Skeletal muscle cell (primary cell): Measurements from ENCODE around the gene EVC2.

Experiments
- DNase-seq: peaks from one replicate; pipeline ENCODE4 v3.0.0-alpha.2; 2010; ENCODE audit warnings: low read depth
- H3K4me3 ChIP-seq: 2 replicates; pipeline ENCODE4 v1.5.1; 2011; ENCODE audit warnings: low read depth, mild to moderate bottlenecking, control low read depth, low read length, moderate library complexity

EVC2 gene

GRCh38 chr4:5545271-5545670, 163.1 kb downstream of the EVC2 start:
- DNase-seq = no peak
- H3K4me3 ChIP-seq = no peak overlapping the region

DNA sequence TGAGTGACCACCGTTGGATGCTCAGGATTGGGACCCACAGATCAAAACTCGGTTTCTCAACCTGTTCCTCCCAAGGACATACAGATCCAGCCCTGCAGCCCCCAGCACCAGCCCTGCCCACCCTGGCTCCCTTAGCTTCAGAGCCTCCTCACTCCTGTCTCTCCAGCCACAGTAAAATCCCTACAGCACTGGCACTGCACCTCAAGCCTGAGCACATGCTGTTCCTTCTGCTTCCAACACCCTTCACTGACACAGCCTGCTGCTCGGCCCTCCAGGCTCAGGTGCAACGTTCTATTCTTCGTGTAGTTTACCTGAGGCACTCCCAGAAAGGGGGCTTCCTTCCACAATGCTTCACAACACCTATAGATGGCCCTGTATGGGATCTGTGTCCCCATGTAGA, 163.6 kb downstream of the EVC2 start:
- H3K4me3 ChIP-seq = no peak overlapping the region
- DNase-seq = no peak

- H3K4me3 ChIP-seq = no peak overlapping the region
- DNase-seq = no peak
Observed at GRCh38 chr4:5543681-5544080, 164.7 kb downstream of the EVC2 start.

DNA sequence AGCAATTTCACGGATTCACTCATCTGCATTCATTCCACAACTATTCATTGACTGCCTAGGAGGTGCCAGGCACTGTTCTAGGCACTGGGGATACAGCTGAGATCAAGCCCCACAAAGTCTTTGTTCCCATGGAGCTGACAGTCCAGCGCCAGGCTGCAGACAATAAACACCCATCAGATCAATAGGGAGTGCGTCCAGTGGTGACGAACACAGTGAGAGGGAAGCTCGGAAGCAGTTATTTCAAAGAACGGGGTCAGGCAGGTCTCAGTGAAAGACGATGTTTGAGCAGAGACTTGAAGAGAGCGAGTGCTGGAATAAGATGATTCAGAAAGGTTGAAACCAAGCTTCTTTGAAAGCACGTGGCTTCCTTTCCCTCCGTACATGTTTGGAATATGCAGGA, 167.2 kb downstream of the EVC2 start:
- no peak for DNase-seq
- H3K4me3 ChIP-seq = no peak overlapping the region

DNA sequence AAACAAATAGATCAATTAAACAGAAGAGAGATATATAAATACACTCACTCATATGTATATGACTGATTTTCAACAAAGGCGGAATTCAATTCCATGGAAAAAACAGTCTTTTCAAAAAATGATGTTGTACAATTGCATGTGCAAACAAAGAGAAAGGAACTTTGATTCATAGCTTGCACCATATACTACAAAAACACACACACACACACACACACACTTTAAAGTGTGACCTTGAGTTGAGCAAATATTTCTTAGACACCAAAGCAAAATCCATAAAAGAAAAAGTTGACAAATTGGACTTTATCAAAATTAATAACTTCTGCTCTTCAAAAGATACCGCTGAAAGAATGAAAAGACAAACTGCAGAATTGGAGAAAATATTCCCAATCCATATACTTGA, 168.8 kb downstream of the EVC2 start:
- DNase-seq = no peak

GRCh38 chr4:5532100-5532499, 176.3 kb downstream of the EVC2 start:
- DNase-seq = no peak

More for the DNA sequence above, 168.8 kb downstream of the EVC2 start:
- H3K4me3 ChIP-seq = no peak overlapping the region

GRCh38 chr4:5528031-5528436, 180.3 kb downstream of the EVC2 start:
- no peak for DNase-seq
- H3K4me3 ChIP-seq = no peak overlapping the region

More at GRCh38 chr4:5532100-5532499, 176.3 kb downstream of the EVC2 start:
- no peak overlapping the region for H3K4me3 ChIP-seq

- no peak for DNase-seq
- no peak overlapping the region for H3K4me3 ChIP-seq
Observed at GRCh38 chr4:5527211-5527610, 181.1 kb downstream of the EVC2 start.

GRCh38 chr4:5526080-5526846, 182.1 kb downstream of the EVC2 start:
- no peak overlapping the region for H3K4me3 ChIP-seq
- DNase-seq = no peak

- H3K4me3 ChIP-seq = no peak overlapping the region
- DNase-seq = no peak
Observed at GRCh38 chr4:5524446-5525299, 183.7 kb downstream of the EVC2 start.

DNA sequence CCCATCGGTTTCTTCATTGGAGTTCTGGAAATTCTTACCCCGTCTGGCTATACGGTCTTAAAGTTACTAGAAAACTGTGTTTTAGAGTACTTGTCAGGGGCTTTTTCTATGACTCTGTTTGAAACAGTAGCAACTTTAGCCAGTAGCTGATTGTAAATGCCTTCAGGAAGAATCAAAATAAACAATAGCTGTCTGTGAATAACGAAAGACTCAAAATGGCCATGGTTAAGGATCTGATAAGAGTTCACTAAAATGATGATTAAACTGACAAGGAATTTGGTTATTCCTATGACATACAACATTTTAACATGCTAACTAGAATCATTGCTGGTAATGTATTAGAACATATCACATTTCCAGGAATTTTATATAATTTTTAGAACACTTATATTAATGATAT, 191.0 kb downstream of the EVC2 start:
- H3K4me3 ChIP-seq = no peak overlapping the region
- DNase-seq = no peak

GRCh38 chr4:5515646-5516045, 192.7 kb downstream of the EVC2 start:
- DNase-seq = no peak
- H3K4me3 ChIP-seq = no peak overlapping the region
